GM23248 (cell line): Measurements from ENCODE around the gene TMC1.

Experiments used
- EZH2 ChIP-seq: fragments of 200-600 bp; sonication (generic); IDR thresholded peaks from 2 replicates; pipeline ENCODE4 v1.6.1; 2018; ENCODE audit warnings: antibody characterized with exemption, mild to moderate bottlenecking; ENCODE audit not compliant: insufficient read depth, poor library complexity, severe bottlenecking
- EZH2phosphoT487 ChIP-seq: fragments of 200-600 bp; sonication (generic); IDR thresholded peaks from 2 replicates; pipeline ENCODE4 v1.6.1; 2018; ENCODE audit warnings: antibody characterized with exemption, moderate library complexity, mild to moderate bottlenecking, low read depth; ENCODE audit not compliant: insufficient read depth

DNA sequence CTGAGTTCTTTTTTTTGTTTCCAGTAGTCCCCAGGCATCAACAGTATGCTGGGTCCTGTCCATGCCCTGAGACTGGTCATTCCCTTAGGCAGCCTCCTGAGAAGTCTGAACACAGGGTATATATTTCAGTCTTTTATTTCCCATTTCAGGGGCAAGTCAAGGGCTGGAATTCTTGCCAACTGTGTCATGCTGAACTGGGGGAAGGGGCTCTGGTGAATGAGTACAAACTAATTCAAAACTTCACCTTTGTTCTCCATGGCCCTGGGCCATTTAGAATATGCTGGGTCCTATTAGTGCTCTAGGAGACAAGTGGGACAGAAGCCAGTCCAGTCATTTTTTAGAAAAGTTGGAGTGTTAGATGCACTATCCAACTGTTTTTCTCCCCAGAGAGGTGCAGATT lies 170.3 kb downstream of the TMC1 start:
- TF ChIP-seq EZH2 (no peak), EZH2phosphoT487 (no peak)
